ENCODE data around the gene IMMT.

DNA sequence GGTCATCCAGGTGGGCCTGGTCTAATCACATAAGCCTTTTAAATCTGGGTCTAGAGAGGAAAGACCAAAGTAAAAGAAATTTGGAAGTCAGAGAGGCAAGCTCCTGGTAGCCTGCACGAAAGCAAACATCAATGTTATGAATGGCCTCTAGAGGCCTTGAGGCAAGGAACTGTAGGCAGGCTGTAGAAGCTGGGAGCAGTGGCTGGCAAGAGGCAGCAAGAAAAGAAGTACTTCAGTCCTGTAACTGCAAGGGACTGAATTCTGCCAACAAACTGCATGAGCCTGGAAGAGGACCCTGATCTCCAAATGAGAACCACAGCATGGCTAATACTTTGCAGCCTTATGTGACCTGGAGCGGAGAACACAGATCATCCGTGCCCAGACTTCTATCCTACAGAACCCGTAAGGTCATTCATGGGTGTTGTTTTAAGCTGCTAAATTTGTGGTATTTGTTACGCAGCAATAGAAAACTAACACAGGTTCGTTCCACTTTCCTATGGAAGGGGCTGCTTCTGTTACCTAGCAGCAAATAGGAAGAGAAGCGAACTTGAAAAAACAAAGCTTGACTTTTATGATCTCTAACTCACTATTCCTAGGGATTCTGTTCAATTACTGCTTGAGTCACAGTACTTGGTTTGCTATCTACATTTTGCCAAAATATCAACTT lies 1.2 kb downstream of the IMMT start:
- TF ChIP-seq POLR2A (IDR thresholded peaks at IDR 0.05; ENCODE audit: low read depth, low read length) (no peak), POLR2AphosphoS5 (IDR thresholded peaks at IDR 0.05; ENCODE audit: low read depth, low read length) (no peak), SPI1 (IDR thresholded peaks at IDR 0.05; ENCODE audit: low read depth, low read length) (no peak), TAF1 (IDR thresholded peaks at IDR 0.05; ENCODE audit: low read depth, low read length) (no peak), PAX5 (IDR thresholded peaks at IDR 0.05; ENCODE audit: insufficient read depth, low read length, severe bottlenecking) (no peak), POU2F2 (IDR thresholded peaks at IDR 0.05; ENCODE audit: low read depth, low read length) (no peak)

Data from GM12891 (cell line).